Measurements from ENCODE around the gene MAN1B1. TPM values are rescaled to one million over a fixed set of nuclear protein-coding genes. Genes with fewer than 3 reads are reported as not detected.
A peak's percentile ranks its signal among the peaks of the same experiment; 100 is the strongest.

MAN1B1 gene
- total RNA-seq, 1 donor from 2014 or later, result 58.9 TPM

- Mint-ChIP-seq H3K27me3 (peaks cover 59% of the 10 kb centered on the region), H3K27ac (no peak overlapping the region), H3K4me3 (no peak overlapping the region), H3K4me1 (ENCODE audit: unreplicated experiment) (no peaks in the 10 kb centered on the region), H3K9me3 (no peaks in the 10 kb centered on the region), H3K36me3 (no peaks in the 10 kb centered on the region)
- TF ChIP-seq CTCF (conservative IDR thresholded peaks at IDR 0.05), result no peak
- DNase-seq (ENCODE audit: extremely low spot score, unreplicated experiment), result no peak
Observed at GRCh38 chr9:137079401-137079787, 7.4 kb upstream of the MAN1B1 start.

GRCh38 chr9:137080260-137081122 is 6.3 kb upstream of the MAN1B1 start:
- no peak overlapping the region for H3K27ac Mint-ChIP-seq
- peaks cover 49% of the 10 kb centered on the region for H3K27me3 Mint-ChIP-seq
- TF ChIP-seq CTCF (conservative IDR thresholded peaks at IDR 0.05), result no peak

GRCh38 chr9:137082222-137082924 is 4.4 kb upstream of the MAN1B1 start:
- peaks cover 36% of the 10 kb centered on the region for H3K27me3 Mint-ChIP-seq
- DNase-seq (ENCODE audit: extremely low spot score, unreplicated experiment), result no peak
- no peak for TF ChIP-seq CTCF (conservative IDR thresholded peaks at IDR 0.05)
- H3K36me3 Mint-ChIP-seq, result no peaks in the 10 kb centered on the region
- H3K4me3 Mint-ChIP-seq, result no peak overlapping the region
- H3K4me1 Mint-ChIP-seq (ENCODE audit: unreplicated experiment), result no peaks in the 10 kb centered on the region
- no peaks in the 10 kb centered on the region for H3K9me3 Mint-ChIP-seq
- H3K27ac Mint-ChIP-seq, result no peak overlapping the region

More at GRCh38 chr9:137080260-137081122, 6.3 kb upstream of the MAN1B1 start:
- DNase-seq (ENCODE audit: extremely low spot score, unreplicated experiment), result no peak
- Mint-ChIP-seq H3K4me3 (no peak overlapping the region), H3K9me3 (no peaks in the 10 kb centered on the region), H3K36me3 (no peaks in the 10 kb centered on the region), H3K4me1 (ENCODE audit: unreplicated experiment) (no peaks in the 10 kb centered on the region)

- H3K27me3 Mint-ChIP-seq, result peaks cover 36% of the 10 kb centered on the region
- H3K9me3 Mint-ChIP-seq, result no peaks in the 10 kb centered on the region
- no peak overlapping the region for H3K4me3 Mint-ChIP-seq
- H3K4me1 Mint-ChIP-seq (ENCODE audit: unreplicated experiment), result peaks cover 5% of the 10 kb centered on the region
- DNase-seq (ENCODE audit: extremely low spot score, unreplicated experiment), result no peak
- no peak for TF ChIP-seq CTCF (conservative IDR thresholded peaks at IDR 0.05)
- no peaks in the 10 kb centered on the region for H3K36me3 Mint-ChIP-seq
- no peak overlapping the region for H3K27ac Mint-ChIP-seq
Observed at GRCh38 chr9:137082925-137083290, 3.9 kb upstream of the MAN1B1 start.

- DNase-seq (ENCODE audit: extremely low spot score, unreplicated experiment), result no peak
- Mint-ChIP-seq H3K4me1 (ENCODE audit: unreplicated experiment) (peaks cover 8% of the 10 kb centered on the region), H3K27me3 (peaks cover 33% of the 10 kb centered on the region), H3K27ac (no peak overlapping the region), H3K9me3 (no peaks in the 10 kb centered on the region), H3K36me3 (no peaks in the 10 kb centered on the region), H3K4me3 (peak overlapping the region; percentile 28)
- TF ChIP-seq CTCF (conservative IDR thresholded peaks at IDR 0.05), result no peak
Observed at GRCh38 chr9:137083394-137084004, 3.3 kb upstream of the MAN1B1 start.

Data from type B pancreatic cell (in vitro differentiated cells).